GM08714 (cell line): ENCODE results near the gene CHST8.

Experiments used
- H3K4me3 ChIP-seq: fragments of 200-500 bp; sonication (Bioruptor generic); 2 replicates; pipeline ENCODE4 v1.5.1; 2014; ENCODE audit warnings: mild to moderate bottlenecking, low read length, inconsistent platforms
- ZNF274 ChIP-seq: IDR thresholded peaks from 2 replicates; pipeline ENCODE4 v1.6.1; 2012; ENCODE audit warnings: mild to moderate bottlenecking, low read depth, low read length

The CHST8 gene

DNA sequence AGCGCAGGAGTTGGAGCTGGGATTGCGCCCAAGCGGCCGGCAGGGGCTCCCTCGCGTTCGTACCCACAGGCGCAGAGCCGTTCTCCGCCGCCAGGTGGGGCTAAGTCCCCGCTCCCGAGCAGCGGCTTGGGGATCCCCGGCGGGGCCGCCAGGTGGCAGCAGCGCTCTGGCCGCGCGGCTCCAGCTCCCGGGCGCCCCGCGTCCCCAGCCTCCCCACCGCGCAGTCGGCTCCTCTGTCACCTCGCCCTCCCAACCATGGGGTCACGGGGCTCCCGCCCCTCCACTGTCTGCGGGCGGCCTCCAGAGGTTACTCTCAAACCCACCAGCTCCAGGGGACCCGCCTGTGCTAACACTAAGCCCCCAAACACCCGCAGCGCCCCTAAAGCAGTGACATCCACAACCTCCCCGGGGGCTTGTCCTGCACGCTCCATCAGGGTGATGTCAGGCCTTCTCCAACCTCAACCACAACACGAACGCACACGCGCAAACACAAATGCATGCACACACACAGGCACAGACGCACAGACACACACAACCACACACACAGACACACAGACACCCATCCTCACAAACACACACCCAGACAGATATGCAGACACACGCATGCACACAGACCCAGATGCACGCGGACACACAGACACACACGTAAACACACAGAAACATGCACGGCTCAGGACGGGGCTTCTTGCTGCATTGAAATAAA lies 156.5 kb downstream of the CHST8 start:
- TF ChIP-seq ZNF274, result no peak
- no peak overlapping the region for H3K4me3 ChIP-seq

DNA sequence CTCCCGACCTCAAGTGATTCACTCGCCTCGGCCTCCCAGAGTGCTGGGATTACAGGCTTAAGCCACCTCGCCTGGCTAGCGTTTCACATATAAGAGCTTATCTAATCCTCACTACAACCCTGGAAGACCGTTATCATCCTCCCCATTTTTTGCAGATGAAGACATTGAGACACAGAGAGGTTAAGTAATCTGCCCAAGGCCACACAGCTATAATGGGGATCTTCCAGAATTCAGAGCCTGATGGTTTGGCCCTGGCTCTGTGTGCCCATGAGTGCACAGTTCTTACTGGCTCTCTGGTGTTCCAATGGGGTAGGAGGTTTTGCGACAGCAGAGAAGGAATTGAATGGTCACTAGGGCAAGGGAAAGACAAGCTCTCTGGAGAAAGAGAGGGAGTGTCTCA lies 158.1 kb downstream of the CHST8 start:
- no peak for TF ChIP-seq ZNF274
- no peak overlapping the region for H3K4me3 ChIP-seq

DNA sequence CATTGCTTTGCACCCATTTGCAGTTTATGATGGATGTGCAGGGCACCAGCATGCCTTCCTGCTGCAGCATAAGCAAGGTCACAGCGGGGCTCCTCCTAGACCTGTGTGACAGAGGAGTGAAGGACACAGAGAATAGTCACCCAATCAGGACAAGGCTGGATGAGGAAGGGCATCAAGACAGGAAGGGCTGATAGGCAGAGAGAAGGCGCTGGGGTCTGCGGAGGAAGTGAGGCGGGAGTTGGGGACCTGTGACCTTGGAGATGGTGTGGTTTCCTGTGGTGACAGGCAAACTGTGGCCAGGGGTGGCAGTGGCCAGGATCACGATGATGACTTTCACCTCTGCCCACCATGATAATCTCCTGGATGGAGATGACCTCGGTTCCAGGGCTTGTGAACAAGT lies 158.5 kb downstream of the CHST8 start:
- no peak for TF ChIP-seq ZNF274
- H3K4me3 ChIP-seq, result no peak overlapping the region

DNA sequence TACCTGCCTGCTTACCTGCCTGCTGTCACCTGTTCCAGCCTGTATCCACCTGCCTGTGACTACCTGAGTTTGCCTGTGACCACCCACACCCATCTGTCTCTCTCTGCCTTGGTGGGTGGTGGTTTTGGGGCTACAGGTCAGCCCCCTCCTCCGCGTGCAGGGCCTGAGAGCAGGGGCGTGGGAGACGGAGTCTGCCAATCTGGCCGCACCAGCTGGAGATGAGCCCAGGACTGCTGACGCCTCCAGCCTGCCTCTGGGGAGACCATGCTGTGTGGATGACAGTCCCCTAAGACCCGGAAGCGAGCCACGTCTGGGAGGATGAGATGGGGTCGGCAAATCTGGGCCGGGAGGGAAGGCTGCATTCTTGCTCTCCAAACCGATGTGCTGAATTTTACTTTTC lies 159.0 kb downstream of the CHST8 start:
- TF ChIP-seq ZNF274, result no peak
- H3K4me3 ChIP-seq, result no peak overlapping the region

DNA sequence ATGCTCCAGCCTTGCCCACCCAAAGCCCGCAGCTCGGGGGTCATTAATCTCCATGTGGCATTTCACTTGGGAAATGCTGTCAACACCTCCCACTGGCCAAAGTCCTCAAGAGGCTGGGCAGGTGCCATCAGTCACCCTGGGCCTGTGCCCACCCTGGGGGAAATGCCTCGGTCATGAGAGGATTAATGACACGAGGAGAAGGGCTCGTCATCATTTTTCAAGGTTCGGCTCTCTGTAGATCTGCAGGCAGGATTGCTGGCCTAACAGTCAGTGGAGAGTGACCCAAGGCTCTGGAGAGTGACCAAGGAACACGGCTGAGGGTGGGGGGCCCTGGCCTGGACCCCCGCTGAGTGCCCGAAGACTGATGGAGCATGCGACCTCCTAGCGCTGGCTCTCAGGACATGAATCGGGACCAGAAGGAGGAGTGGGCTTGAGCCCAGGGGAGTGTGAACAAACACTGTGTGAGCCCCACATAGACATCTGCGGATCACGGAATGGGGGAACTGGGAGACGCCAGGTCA lies 159.7 kb downstream of the CHST8 start:
- H3K4me3 ChIP-seq, result no peak overlapping the region
- no peak for TF ChIP-seq ZNF274

DNA sequence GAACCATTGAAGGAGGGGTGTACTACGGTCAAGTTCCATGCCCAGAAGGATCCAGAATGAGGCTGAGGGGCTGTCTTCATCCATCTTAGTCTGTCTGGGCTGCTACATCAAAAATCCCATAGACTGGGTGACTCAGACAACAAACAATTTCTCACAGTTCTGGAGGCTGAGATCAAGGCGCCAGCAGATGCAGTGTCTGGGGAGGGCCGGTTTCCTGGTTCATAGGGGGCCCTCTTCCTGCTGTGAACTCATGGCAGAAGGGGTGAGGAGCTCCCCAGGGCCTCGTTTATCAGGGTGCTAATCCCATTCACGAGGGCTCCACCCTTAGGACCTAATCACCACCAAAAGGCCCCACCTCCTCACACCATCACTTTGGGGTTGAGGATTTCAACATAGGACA lies 160.2 kb downstream of the CHST8 start:
- TF ChIP-seq ZNF274, result no peak
- H3K4me3 ChIP-seq, result no peak overlapping the region

DNA sequence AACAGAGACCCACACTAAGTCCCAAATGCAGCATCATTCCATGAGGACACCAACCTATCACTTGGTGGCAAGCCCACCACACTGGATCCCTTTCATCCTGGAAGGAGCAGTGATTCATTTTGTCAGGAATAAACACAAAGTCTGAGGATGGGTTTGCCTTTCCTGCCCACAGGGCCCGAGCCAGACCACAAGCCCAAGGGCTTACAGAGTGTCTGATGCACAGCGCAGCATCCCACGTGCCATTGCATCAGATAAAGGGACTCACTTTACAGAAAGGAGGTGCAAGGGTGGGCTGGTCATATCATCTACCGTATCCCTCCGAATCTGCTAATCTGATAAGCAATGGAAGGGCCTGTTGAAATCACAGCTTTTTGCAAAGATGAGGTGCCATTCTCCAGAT lies 162.7 kb downstream of the CHST8 start:
- H3K4me3 ChIP-seq, result no peak overlapping the region
- no peak for TF ChIP-seq ZNF274

DNA sequence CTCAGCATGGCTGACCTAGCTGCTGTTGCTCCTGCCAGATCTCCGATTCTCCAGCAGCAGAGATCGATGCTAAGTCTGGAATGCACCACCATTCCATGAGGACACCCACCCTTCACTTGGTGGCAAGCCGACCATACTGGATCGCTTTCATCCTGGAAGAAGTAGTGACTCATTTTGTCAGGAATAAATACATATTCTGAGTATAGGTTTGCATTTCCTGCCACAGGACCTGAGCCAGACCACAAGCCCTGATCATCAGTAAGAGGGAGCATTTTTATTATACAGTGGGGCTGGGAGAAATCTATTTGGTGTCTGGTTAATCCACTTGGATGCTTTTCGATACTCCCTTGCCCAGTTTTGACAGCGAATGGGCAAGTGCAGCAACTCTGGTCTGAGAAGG lies 164.0 kb downstream of the CHST8 start:
- H3K4me3 ChIP-seq, result no peak overlapping the region
- TF ChIP-seq ZNF274, result no peak

DNA sequence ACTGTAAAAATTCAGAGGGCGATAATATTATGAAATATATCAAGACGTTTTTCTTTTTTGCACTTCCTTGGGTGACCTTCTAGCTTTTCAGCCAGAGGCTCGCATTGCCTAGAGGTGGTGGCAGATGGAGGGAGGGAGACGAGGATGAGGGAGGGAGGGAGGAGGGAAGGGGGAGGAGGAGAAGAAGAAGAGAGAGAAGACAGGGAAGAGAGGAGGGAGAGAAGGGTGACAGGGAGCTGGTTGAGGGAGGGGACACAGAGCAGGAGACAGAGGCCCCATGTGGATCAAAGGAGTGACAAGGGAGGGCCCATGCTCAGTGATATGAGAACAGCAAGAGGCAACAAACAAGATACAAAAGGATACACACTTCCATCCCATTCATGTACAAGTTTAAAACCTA lies 166.9 kb downstream of the CHST8 start:
- no peak for TF ChIP-seq ZNF274
- no peak overlapping the region for H3K4me3 ChIP-seq

DNA sequence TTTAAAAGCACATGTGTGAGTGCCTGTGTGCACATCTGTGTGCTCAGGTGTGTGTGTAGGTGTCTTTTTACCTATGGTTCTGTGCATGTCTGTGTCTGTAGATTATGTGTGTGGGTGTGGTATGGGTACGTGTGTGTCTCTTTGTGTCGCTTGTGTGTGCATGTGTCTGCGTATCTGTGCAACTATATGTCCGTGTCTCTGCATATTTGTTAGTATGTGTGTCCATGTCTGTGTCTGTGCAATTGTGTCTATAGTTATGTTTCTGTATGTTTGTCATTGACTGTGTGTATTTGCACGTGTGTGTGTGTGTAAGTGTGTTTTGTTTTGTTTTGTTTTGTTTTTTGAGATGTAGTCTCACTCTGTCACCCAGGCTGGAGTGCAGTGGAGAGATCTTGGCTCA lies 167.6 kb downstream of the CHST8 start:
- H3K4me3 ChIP-seq, result no peak overlapping the region
- no peak for TF ChIP-seq ZNF274

DNA sequence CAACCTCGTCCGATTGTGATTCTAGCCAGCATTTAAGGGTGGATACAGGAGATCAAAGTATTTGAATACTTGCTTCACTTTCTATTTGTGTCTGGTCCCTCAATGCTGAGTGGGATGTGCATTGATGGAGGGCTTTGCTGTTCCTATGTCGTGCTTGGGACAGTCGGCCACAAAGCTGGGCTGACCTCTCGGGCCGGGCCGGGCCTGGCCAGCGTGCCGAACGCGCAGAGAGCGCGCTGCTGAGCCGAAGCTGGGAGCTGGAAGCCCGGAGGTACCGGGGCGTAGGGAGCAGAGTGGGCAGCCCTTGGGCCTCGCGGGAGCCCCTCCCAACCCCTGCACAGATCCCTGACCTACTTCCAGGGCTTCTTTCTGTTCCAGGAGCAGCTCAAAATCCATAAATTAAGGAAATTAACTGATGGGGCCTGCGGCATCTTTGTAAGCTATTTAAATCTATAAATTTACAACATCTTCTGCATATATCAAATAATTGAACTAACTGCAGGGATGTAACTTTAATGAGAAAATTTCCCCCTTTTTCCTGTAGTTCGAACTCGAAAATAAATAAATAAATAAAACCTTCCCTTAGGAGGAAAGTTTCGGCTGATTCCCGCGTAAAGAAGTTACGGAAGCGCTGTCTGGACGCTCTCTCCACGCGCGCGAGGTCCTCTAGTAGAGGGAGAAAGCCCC lies 173.1 kb downstream of the CHST8 start:
- no peak for TF ChIP-seq ZNF274
- H3K4me3 ChIP-seq, result peak overlapping the region; percentile 48

DNA sequence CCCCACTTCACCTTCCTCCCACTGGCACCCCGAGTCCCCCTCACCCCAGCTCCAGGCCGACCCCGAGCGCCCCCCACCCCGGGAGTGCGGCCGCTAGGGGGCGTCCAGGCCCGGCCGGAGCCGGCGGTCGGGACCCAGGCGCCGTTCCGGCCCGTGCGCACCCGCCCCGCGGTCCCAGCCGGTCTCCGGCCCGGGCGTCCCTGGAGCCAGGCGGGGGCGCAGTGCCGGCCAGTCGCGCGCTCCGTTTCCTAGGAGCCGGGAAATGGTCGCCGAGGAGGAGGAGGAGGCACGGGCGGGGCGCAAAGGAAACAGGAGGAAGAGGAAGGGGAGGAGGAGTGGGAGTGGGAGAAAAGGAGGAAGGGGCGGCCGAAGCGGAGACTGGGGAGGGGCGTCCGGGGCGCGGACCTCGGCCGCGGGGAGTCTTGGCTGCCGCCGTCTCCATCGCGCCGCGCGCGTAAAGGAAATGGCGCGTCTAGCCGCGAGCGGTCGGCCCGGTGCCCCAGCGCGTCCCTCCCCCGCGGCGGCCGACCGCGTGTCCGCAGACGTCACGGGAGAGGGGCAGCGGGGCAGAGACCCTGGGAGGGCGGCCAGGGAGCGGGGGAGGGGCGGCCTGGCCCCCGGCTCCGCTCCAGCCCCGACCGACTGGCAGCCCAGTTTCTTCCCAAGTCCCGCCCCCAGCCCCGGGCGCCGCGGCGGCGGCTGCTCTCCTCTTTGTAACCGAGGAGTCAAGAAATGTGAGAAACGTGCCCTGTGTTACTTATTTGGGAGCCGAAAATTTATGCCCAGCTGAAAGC lies 173.8 kb downstream of the CHST8 start:
- H3K4me3 ChIP-seq, result peak overlapping the region; percentile 48
- no peak for TF ChIP-seq ZNF274

DNA sequence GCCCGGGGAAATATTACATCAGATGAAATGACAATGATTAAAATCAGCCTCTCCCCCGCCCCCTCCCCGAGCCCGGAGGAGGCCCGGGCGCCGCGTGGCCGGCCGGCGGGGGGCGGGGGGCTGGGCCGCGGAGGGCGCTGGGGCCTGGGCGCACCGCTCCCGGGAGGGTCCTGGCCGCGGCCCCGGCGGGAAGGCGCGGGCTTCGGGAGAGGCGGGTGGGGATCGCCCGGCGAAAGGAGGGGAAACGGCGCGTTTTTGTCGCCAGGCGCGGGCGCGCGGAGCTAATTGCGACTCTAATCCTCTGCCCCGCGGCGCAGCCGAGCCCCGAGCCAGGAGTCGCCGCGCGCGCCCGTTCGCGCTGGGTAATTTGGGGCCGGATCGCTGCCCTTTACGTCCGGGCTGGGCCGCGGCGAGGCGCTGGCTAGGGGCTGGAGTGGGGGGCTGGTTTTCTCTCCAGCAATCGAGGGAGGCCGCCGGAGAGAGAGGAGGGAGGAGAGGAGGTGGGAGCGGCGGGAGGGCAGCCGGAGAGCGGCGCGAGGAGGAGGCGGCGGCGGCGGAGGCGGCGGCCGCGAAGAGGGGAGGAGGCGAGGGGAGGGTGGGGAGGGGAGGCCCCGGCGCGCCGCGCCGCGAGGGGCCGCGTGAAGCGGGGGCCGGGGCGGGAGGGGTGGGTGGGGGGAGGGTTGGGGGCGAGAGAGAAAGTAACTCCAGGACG lies 174.6 kb downstream of the CHST8 start, which contains the start of gene KCTD15:
Gene KCTD15, plus strand, starts transcription at position 707 of the 712 bp plus-strand sequence. CDS start 3,585 bp downstream, outside the sequence.
- H3K4me3 ChIP-seq, result peak within 1 kb of the TSS; percentile 48
- no peak for TF ChIP-seq ZNF274
